IMR-90 (cell line): ENCODE results near the gene RABEP2. TPM values are rescaled to one million over a fixed set of nuclear protein-coding genes. Genes with fewer than 3 reads are reported as not detected.

Source experiments
- ATAC-seq: fragments of 200-7000 bp; cut with Tn5 transposase; 2 replicates; pipeline ENCODE4 v1.9.1; 2020; ENCODE audit warnings: low read depth, mild to moderate bottlenecking, moderate library complexity
- BruUV-seq: library from RNA; stranded (reverse); fragments of 400-500 nt; replicated peaks from 2 replicates; lab custom pipeline; 2021; lab: Mats Ljungman, UMichigan
- CTCF ChIA-PET: fragments of 300-600 bp; formaldehyde crosslinking; extraction: SDS; loops from one replicate; lab custom pipeline; 2021; ENCODE audit warnings: antibody characterized with exemption; lab: Yijun Ruan, JAX
- POLR2A ChIA-PET: fragments of 300-600 bp; sonication (Branson Sonifier 250); formaldehyde crosslinking; loops from one replicate; lab custom pipeline; 2022; ENCODE audit warnings: antibody characterized with exemption; ENCODE audit not compliant: unreplicated experiment; lab: Charles Lee
- DNase-seq: peaks from one replicate; pipeline ENCODE4 v3.0.0; 2013
- H2AFZ ChIP-seq: replicated peaks from 2 replicates; pipeline ENCODE3; 2013; ENCODE audit warnings: low read length, mild to moderate bottlenecking; ENCODE audit not compliant: poor library complexity
- H2AK5ac ChIP-seq: 2 replicates; pipeline ENCODE4 v1.6.1; 2013; ENCODE audit warnings: low read depth, low read length, inconsistent platforms
- H2AK9ac ChIP-seq: replicated peaks from 2 replicates; pipeline ENCODE3; 2013; ENCODE audit warnings: mild to moderate bottlenecking, low read depth, low read length, moderate library complexity; ENCODE audit not compliant: poor library complexity
- H2BK120ac ChIP-seq: 2 replicates; pipeline ENCODE4 v1.6.1; 2013; ENCODE audit warnings: low read depth, low read length, inconsistent platforms
- H2BK15ac ChIP-seq: 3 replicates; pipeline ENCODE4 v1.6.1; 2013; ENCODE audit warnings: low read depth, low read length, inconsistent platforms
- H2BK20ac ChIP-seq: 2 replicates; pipeline ENCODE4 v1.6.1; 2013; ENCODE audit warnings: low read depth, mild to moderate bottlenecking, inconsistent platforms, low read length, moderate library complexity
- H2BK5ac ChIP-seq: 2 replicates; pipeline ENCODE4 v1.6.1; 2013; ENCODE audit warnings: mild to moderate bottlenecking, low read depth, low read length, inconsistent platforms; ENCODE audit not compliant: poor library complexity, severe bottlenecking
- H3K14ac ChIP-seq: replicated peaks from 2 replicates; pipeline ENCODE4 v1.6.1; 2013; ENCODE audit warnings: low read depth, low read length, inconsistent platforms
- H3K18ac ChIP-seq: 2 replicates; pipeline ENCODE4 v1.6.1; 2013; ENCODE audit warnings: low read depth, low read length, control low read depth
- H3K23ac ChIP-seq: 2 replicates; pipeline ENCODE4 v1.6.1; 2013; ENCODE audit warnings: low read depth, low read length, inconsistent platforms
- H3K27ac ChIP-seq: 2 replicates; pipeline ENCODE4 v1.5.1; 2013; ENCODE audit warnings: mild to moderate bottlenecking, control low read depth, low read length; ENCODE audit not compliant: insufficient read depth
- H3K27me3 ChIP-seq: 2 replicates; pipeline ENCODE4 v1.6.1; 2013; ENCODE audit warnings: low read length; ENCODE audit not compliant: control insufficient read depth, insufficient read depth
- H3K36me3 ChIP-seq: 2 replicates; pipeline ENCODE4 v1.6.1; 2013; ENCODE audit warnings: low read length, mixed read lengths; ENCODE audit not compliant: control insufficient read depth, insufficient read depth
- H3K4ac ChIP-seq: 2 replicates; pipeline ENCODE4 v1.6.1; 2013; ENCODE audit warnings: low read depth, low read length, inconsistent platforms
- H3K4me1 ChIP-seq: 2 replicates; pipeline ENCODE4 v1.6.1; 2013; ENCODE audit warnings: low read length, mixed read lengths; ENCODE audit not compliant: control insufficient read depth, insufficient read depth
- H3K4me2 ChIP-seq: 2 replicates; pipeline ENCODE4 v1.6.1; 2013; ENCODE audit warnings: low read depth, mild to moderate bottlenecking, control low read depth, low read length, moderate library complexity
- H3K4me3 ChIP-seq: 2 replicates; pipeline ENCODE4 v1.5.1; 2013; ENCODE audit warnings: low read depth, mild to moderate bottlenecking, control low read depth, low read length, moderate library complexity; ENCODE audit not compliant: insufficient read depth
- H3K56ac ChIP-seq: 2 replicates; pipeline ENCODE4 v1.6.1; 2013; ENCODE audit warnings: low read length, inconsistent platforms; ENCODE audit not compliant: insufficient read depth; ENCODE audit errors: extremely low read depth
- H3K79me1 ChIP-seq, 2 experiments: 2 replicates each; pipeline ENCODE4 v1.6.1; 2013; ENCODE audit warnings: low read length in 2 of 2, inconsistent platforms in 1 of 2, low read depth in 1 of 2
- H3K9ac ChIP-seq: 2 replicates; pipeline ENCODE4 v1.6.1; 2013; ENCODE audit warnings: low read depth, low read length, control low read depth
- H3K9me1 ChIP-seq: 2 replicates; pipeline ENCODE4 v1.6.1; 2013; ENCODE audit warnings: low read length, inconsistent platforms; ENCODE audit not compliant: insufficient read depth
- H3K9me3 ChIP-seq: 2 replicates; pipeline ENCODE4 v1.6.1; 2013; ENCODE audit warnings: low read length; ENCODE audit not compliant: control insufficient read depth, insufficient read depth
- H4K20me1 ChIP-seq: 2 replicates; pipeline ENCODE4 v1.6.1; 2013; ENCODE audit warnings: low read length, inconsistent platforms; ENCODE audit not compliant: insufficient read depth
- H4K5ac ChIP-seq: 2 replicates; pipeline ENCODE4 v1.6.1; 2013; ENCODE audit warnings: mild to moderate bottlenecking, low read depth, low read length, control low read depth
- H4K8ac ChIP-seq, 2 experiments: 2 replicates each; pipeline ENCODE4 v1.6.1; 2013; ENCODE audit warnings: low read depth in 2 of 2, low read length in 2 of 2, control low read depth in 1 of 2, inconsistent platforms in 1 of 2
- H4K91ac ChIP-seq: 2 replicates; pipeline ENCODE4 v1.6.1; 2013; ENCODE audit warnings: low read depth, low read length, inconsistent platforms; ENCODE audit not compliant: insufficient read depth
- BHLHE40 ChIP-seq: fragments of 150-350 bp; IDR thresholded peaks from 2 replicates; pipeline ENCODE4 v1.6.1; 2016; ENCODE audit warnings: mild to moderate bottlenecking, low read depth, low read length
- CEBPB ChIP-seq: IDR thresholded peaks from 2 replicates; pipeline ENCODE4 v1.6.1; 2012; ENCODE audit warnings: low read depth, low read length, improper control_type of control experiment
- CHD1 ChIP-seq: IDR thresholded peaks from 2 replicates; pipeline ENCODE4 v1.6.1; 2012; ENCODE audit warnings: low read depth, low read length, improper control_type of control experiment
- FOS ChIP-seq: fragments of 150-350 bp; IDR thresholded peaks from 2 replicates; pipeline ENCODE4 v1.6.1; 2016; ENCODE audit warnings: low read depth, low read length
- MAFK ChIP-seq: IDR thresholded peaks from 2 replicates; pipeline ENCODE4 v1.6.1; 2012; ENCODE audit warnings: low read depth, low read length, improper control_type of control experiment
- MAZ ChIP-seq: IDR thresholded peaks from 2 replicates; pipeline ENCODE4 v1.6.1; 2012; ENCODE audit warnings: low read depth, mild to moderate bottlenecking, low read length, improper control_type of control experiment, moderate library complexity, borderline replicate concordance
- MXI1 ChIP-seq: IDR thresholded peaks from 2 replicates; pipeline ENCODE4 v1.6.1; 2012; ENCODE audit warnings: low read depth, mild to moderate bottlenecking, low read length, moderate library complexity, borderline replicate concordance
- NFE2L2 ChIP-seq: fragments of 150-350 bp; IDR thresholded peaks from 2 replicates; pipeline ENCODE4 v1.6.1; 2016; ENCODE audit warnings: low read depth, mild to moderate bottlenecking, low read length
- POLR2A ChIP-seq: IDR thresholded peaks from 2 replicates; pipeline ENCODE4 v1.6.1; 2012; ENCODE audit warnings: mild to moderate bottlenecking, low read depth, low read length
- RAD21 ChIP-seq: IDR thresholded peaks from 2 replicates; pipeline ENCODE4 v1.6.1; 2012; ENCODE audit warnings: low read length, improper control_type of control experiment
- RCOR1 ChIP-seq: IDR thresholded peaks from 2 replicates; pipeline ENCODE4 v1.6.1; 2012; ENCODE audit warnings: mild to moderate bottlenecking, low read length, improper control_type of control experiment; ENCODE audit not compliant: insufficient replicate concordance
- RFX5 ChIP-seq: IDR thresholded peaks from 2 replicates; pipeline ENCODE4 v1.8.0; 2012; ENCODE audit warnings: low read depth, mild to moderate bottlenecking, low read length, moderate library complexity
- SMC3 ChIP-seq: fragments of 150-350 bp; IDR thresholded peaks from 2 replicates; pipeline ENCODE4 v1.6.1; 2016; ENCODE audit warnings: low read depth, mild to moderate bottlenecking, antibody characterized with exemption, low read length, moderate library complexity
- WGBS, 2 experiments: methylation state at CpG; one replicate each; pipeline versions ENCODE4 v1.1.5 to v1.1.7; 2013; ENCODE audit warnings: missing lambda C conversion rate in 2 of 2; ENCODE audit not compliant: insufficient read length in 1 of 2; ENCODE audit errors: extremely low coverage in 2 of 2; 5-methylcytosine and 5-hydroxymethylcytosine counted together
- dilution Hi-C: fragments of 300-500 bp; cut with HindIII; formaldehyde crosslinking; loops from one replicate; pipeline ENCODE4 v1.14.3; 2018; ENCODE audit warnings: low sequenced_read_pairs; ENCODE audit not compliant: unreplicated experiment
- in situ Hi-C: fragments of 300-500 bp; cut with MboI; formaldehyde crosslinking; loops from 3 replicates; pipeline ENCODE4 v1.14.3; 2019; ENCODE audit warnings: low sequenced_read_pairs, inconsistent platforms, mixed read lengths
- intact Hi-C: fragments of 100-400 bp; cut with micrococcal nuclease; formaldehyde crosslinking; loops from 2 replicates; pipeline ENCODE4 v1.10.0; 2022
- polyA plus RNA-seq, 3 experiments: library from polyadenylated mRNA; depleted of rRNA; stranded (reverse); fragments of >200 nt; gene quantifications; 2 replicates each; pipeline ENCODE4 v1.2.3, GENCODE V29; 2012; ENCODE audit warnings: low replicate concordance in 1 of 3
- total RNA-seq: library from RNA; depleted of rRNA; stranded (reverse); fragments of >200 nt; gene quantifications from 2 replicates; pipeline ENCODE4 v1.2.3, GENCODE V29; 2012
- TF ChIP-seq, protein P1 (sequence below): conservative IDR thresholded peaks from 2 replicates; pipeline ENCODE4 v1.5.1; 2012; ENCODE audit warnings: mild to moderate bottlenecking, low read depth, low read length, improper control_type of control experiment
- TF ChIP-seq, protein P2 (sequence below): fragments of 150-350 bp; IDR thresholded peaks from 2 replicates; pipeline ENCODE4 v1.6.1; 2017; ENCODE audit warnings: mild to moderate bottlenecking, antibody characterized with exemption, low read length, low read depth
- TF ChIP-seq, protein P3 (sequence below): fragments of 150-350 bp; IDR thresholded peaks from 2 replicates; pipeline ENCODE4 v1.6.1; 2016; ENCODE audit warnings: low read depth, mild to moderate bottlenecking, low read length, moderate library complexity, borderline replicate concordance

Gene RABEP2
- total and polyA plus RNA-seq, 2 of the 4 experiments (the other 2 are of a cell fraction): 12.2 to 20.0 TPM

DNA sequence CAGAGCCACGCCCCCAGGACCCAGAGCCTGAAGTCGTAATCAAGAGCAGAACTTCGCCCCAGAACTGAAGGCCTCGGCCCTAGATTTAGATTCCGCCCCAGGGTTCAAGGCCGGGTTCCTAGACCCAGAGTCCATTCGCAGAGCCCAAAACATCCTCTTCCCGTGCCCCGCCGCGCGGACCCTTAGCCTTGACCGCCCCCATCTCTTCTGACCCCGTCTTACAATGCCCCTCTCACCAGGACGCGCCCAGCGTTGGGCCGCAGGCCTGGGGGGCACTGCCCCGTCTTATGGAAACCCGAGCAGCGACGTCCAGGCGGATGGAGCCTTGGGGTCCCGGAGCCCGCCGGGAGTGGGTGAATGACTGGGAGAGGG lies 11.7 kb upstream of the RABEP2 start:
- Histone ChIP-seq H2BK120ac (no peak overlapping the region), H2AK5ac (no peak overlapping the region), H3K4me1 (no peaks in the 10 kb centered on the region), H3K79me1 (no peaks in the 10 kb centered on the region), H3K27me3 (peaks cover 7% of the 10 kb centered on the region; the same call in 1 of the 2 replicates), H3K9me3 (no peaks in the 10 kb centered on the region), H3K14ac (no peak overlapping the region), H3K9ac (no peak overlapping the region), H4K20me1 (no peaks in the 10 kb centered on the region), H3K27ac (no peak overlapping the region), H3K56ac (no peak overlapping the region), H3K4ac (no peak overlapping the region), H4K8ac (no peak overlapping the region), H3K18ac (no peak overlapping the region), H4K5ac (no peak overlapping the region), H2BK15ac (no peak overlapping the region), H3K23ac (no peak overlapping the region), H2AFZ (no peak overlapping the region), H4K91ac (no peak overlapping the region), H2BK5ac (no peak overlapping the region), H2AK9ac (no peak overlapping the region), H3K4me2 (no peak overlapping the region), H3K4me3 (no peak overlapping the region), H3K9me1 (no peaks in the 10 kb centered on the region), H3K36me3 (no peaks in the 10 kb centered on the region), H2BK20ac (no peak overlapping the region)
- ChIA-PET POLR2A (no interaction called here), CTCF (interaction anchor here (1.8 kb wide), 1 partner anchor 8 kb away, joined by 6 read pairs; no protein-coding TSS in a partner anchor)
- 45% methylated on average over 4 of the region's 26 CpGs; no CpG with 5 or more reads in 1 of the 2 experiments for WGBS, 2 experiments
- in situ Hi-C loops (no loop called here), dilution Hi-C loops (no loop called here), intact Hi-C loops (no loop called here)
- TF ChIP-seq FOS (no peak), SMC3 (no peak), MXI1 (no peak), RCOR1 (no peak), NFE2L2 (no peak), CEBPB (no peak), RFX5 (no peak), POLR2A (no peak), CHD1 (no peak), BHLHE40 (no peak), MAFK (no peak), RAD21 (no peak), MAZ (no peak)
- TF ChIP-seq, protein P1, sequence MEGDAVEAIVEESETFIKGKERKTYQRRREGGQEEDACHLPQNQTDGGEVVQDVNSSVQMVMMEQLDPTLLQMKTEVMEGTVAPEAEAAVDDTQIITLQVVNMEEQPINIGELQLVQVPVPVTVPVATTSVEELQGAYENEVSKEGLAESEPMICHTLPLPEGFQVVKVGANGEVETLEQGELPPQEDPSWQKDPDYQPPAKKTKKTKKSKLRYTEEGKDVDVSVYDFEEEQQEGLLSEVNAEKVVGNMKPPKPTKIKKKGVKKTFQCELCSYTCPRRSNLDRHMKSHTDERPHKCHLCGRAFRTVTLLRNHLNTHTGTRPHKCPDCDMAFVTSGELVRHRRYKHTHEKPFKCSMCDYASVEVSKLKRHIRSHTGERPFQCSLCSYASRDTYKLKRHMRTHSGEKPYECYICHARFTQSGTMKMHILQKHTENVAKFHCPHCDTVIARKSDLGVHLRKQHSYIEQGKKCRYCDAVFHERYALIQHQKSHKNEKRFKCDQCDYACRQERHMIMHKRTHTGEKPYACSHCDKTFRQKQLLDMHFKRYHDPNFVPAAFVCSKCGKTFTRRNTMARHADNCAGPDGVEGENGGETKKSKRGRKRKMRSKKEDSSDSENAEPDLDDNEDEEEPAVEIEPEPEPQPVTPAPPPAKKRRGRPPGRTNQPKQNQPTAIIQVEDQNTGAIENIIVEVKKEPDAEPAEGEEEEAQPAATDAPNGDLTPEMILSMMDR: no peak
- TF ChIP-seq, protein P2, sequence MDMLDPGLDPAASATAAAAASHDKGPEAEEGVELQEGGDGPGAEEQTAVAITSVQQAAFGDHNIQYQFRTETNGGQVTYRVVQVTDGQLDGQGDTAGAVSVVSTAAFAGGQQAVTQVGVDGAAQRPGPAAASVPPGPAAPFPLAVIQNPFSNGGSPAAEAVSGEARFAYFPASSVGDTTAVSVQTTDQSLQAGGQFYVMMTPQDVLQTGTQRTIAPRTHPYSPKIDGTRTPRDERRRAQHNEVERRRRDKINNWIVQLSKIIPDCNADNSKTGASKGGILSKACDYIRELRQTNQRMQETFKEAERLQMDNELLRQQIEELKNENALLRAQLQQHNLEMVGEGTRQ: no peak
- TF ChIP-seq, protein P3, sequence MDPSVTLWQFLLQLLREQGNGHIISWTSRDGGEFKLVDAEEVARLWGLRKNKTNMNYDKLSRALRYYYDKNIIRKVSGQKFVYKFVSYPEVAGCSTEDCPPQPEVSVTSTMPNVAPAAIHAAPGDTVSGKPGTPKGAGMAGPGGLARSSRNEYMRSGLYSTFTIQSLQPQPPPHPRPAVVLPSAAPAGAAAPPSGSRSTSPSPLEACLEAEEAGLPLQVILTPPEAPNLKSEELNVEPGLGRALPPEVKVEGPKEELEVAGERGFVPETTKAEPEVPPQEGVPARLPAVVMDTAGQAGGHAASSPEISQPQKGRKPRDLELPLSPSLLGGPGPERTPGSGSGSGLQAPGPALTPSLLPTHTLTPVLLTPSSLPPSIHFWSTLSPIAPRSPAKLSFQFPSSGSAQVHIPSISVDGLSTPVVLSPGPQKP: no peak
- DNase-seq (no peak), ATAC-seq (no peak)
- no TSS peak for BruUV-seq
